NK-92 (cell line): Measurements from ENCODE around the gene AGMO.

ENCODE experiments used
- DNase-seq: peaks from one replicate; lab custom pipeline; 2025; ENCODE audit not compliant: unreplicated experiment; lab: John Stamatoyannopoulos, UW

AGMO gene

DNA sequence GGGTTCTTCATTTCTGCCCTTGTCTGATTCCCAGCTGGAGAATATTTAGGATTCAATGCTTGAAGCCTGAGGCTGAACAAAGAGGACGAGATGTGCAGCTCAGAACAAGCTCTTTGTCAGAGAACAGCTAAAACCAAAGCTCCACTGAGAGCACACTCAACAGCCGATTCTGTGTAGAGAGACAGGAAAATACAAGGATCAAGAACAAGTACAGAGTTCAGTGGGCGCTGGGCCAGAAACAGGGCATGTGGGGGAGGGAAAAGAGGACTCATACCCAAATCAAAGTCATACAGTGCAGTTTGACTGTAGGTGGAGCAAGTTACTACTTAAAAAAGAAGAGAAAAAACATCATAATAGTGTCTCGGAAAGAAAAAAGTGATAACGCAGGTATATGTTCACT, at the start of gene AGMO:
AGMO (minus strand) TSS at position 181 of the 400 bp plus-strand sequence.
- no peak for DNase-seq

DNA sequence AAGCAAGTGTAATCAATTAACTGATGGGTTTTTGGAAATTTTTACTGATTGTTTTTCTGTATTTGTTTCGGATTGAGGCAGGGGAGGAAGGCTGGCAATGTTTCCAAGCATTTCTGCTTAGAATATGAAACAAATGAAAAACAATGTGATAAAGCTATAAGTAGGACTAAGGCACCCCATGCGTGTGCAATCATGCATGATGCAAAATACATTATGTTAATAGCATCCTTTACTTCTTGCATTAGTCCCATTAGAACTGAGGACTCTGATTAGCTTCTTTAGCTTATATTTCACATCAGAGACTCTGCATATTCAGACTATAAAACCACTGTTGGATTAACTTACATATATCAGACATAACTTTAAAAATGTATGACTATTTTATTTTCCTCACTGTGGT, 48.7 kb upstream of the AGMO start:
- no peak for DNase-seq

DNA sequence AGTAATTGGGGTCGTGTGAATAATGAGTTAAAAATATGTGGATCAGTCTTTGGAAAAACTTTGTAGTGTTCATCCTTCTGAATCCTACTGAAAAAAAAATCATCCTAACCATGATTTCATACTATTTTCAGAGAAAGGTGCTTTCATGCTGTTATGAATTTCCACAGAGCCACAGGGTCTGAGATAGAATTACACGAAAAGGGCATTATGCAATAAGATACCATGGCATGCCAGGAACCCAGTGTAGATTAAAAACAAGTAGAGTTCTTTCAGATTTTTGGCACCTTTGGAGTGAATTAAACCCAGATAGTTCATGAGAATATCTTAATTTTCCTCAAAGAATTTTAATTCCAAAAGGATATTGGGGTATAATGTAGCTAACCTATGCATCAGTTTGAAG, 47.5 kb upstream of the AGMO start:
- no peak for DNase-seq

DNA sequence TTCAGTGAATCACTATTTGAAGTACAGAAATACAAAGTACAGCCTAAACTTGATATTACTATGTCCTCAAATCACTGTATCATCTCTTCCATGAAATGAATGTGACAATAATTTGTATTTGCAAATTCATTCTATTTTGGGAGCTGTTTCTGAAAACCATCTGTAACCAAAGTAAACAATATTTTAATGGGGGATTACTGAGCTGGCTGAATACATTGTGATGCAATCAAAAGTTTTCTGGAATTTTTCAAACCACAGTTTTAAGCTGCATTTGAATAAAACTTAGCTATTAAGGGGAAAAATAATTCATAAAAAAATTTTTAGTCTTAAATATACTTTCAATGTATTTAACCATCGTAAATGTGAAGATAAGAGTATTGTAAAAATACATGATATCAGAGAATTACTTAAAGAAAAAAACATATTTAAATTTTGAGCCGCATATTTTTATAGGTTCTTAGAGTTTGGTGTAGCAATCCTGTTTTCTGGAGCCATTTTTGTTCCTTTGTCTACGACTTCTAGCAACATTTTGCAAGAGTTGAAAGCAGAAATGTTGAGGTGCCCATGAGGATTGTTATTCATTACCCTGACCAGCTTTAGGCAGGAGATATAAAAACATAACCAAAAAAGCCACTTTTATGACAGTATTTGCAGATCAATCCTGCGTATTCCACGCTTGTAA, 45.9 kb upstream of the AGMO start:
- no peak for DNase-seq

DNA sequence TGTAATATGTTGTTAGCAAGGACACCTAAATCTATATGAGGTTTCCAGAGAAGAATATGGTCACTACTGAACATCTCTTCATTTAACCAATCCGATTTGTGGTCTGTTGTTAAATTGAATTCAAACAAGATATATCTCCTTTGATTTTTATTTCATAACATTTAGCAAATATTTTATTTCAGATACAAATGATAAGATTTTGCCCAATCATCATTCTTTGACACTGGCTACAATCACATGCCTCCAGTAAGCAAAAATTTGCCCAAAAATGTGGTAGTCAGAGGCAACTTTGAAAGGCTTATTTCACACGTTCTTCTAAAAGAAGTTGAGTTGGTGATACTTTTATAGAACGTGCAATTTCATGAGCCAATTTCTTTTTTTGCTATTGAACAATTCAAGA, 44.7 kb upstream of the AGMO start:
- no peak for DNase-seq

DNA sequence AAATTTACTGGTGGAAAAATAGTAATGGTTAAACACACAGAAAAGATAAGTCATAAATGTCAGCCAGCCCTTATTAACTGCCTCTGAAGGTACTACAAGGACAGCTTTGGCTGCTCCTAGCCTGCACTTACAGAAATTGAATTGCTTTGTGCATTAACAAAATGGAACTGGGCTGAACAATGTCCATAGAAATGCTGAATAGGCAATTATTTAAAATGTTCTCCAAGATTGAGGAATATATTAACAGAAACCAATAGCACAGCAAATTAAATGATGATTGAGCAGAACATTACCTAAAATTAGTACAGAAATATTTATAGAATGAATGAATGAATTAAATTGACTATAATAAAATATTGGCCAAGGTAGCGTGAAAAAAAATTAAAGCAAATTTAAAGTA, 42.4 kb upstream of the AGMO start:
- no peak for DNase-seq

DNA sequence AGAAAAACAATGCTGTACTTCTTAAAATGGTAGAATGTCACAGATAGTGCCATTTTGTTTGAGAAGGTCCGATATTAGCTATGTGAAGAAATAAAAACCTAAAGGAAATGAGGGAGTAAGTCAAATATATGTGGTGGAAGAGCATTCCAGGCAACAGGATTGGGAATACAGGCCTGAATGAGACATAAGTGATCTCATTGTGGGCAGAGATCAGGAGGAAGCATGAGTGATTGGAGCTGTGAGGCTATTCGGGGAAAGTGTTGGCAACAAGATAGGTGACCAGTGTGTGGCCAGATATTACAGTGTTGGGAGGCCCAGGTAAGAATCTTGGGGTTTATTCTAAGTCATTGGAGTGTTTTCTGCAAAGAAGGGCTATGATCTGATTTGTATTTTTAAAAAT, 41.3 kb upstream of the AGMO start:
- no peak for DNase-seq

DNA sequence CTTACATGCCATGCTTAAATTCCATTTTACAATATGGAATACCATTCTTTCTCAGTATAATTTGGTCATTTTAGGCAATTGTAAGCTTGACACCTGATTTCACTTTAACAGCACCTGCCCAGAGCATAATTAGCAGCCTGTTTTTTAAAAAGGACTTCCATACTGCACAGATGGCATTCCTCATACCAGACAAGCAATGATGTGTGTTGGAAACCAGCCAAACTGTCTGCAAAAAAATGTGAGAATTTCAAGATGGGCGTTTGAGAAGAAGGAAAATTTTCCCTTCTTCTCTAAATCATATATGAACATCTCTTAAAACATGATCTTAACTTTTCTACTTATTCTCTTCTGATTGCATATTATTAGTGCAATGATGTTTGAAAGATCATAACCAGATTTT, 40.4 kb upstream of the AGMO start:
- DNase-seq, result no peak

DNA sequence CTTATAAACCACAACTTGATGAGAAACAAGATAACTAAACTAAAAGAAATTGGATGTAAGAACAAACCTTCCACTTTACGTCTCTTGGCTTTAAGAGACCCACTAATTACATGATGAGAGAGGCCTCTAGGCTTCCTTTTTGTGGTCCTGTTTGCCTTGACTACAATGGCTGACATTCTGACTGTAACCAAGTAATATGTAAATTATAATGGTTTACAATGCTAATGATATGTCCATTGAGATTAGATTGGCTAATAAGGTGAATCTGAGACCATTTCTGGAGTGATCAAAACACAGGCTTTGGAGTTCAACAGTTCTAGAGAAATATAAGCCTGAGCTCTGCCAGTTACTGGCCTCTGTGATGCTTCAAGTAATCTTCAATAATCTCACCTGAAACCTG, 39.4 kb upstream of the AGMO start:
- no peak for DNase-seq

DNA sequence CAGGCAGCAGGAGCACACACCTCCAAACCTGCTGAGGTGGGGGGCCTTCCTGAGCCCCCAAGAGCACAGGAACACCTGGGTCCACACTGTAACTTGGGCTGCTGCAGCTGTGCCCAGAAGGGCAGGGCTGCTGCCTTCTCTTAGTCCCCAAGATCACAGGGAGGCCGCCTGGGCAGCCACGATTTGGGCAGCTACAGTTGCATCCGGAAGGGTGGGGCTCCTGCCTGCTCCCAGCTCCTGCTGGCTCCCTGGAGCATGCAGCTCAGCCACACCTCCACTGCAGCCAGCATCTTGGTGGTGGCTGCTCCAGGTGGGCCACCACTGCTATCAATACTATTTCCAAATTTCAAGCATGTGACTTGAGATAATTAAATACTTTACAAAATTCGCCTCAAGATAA, 38.5 kb upstream of the AGMO start:
- DNase-seq, result no peak

DNA sequence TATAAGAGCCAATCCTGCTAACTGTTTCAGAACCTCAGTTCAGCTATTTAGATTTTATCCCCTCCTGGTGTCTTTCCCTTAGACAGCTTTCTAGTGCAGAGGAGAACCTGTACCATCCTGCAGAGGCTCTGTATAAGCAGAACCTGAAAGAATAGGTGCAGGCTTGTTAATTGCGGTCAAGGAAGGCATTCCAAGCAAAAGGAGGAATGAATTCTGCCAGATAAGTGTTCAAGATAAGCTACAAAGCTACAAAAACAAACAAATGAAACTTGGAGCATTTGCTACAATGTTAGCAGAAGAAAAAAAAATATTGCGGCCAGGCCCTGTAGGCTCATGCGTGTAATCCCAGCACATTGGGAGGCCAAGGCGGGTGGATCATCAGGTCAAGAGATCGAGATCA, 32.6 kb upstream of the AGMO start:
- DNase-seq, result no peak

DNA sequence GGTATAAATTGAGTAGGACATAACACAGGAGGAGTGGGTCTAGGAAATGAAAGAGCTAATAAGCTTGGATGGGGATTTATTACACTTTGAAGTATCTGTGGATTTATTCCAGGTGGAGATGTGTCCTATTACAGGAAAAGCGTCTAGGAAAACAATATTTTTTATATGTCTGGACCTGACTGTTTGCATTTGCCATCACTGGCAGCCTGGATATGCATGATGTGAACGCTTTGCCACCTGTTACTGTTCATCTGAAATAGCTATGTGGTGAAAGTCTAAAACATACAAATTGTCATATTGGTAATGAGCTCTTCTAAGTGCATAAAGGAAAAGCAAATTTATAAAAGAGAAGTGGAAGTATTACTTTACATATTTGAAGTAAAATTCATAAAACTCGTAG, 31.6 kb upstream of the AGMO start:
- no peak for DNase-seq

DNA sequence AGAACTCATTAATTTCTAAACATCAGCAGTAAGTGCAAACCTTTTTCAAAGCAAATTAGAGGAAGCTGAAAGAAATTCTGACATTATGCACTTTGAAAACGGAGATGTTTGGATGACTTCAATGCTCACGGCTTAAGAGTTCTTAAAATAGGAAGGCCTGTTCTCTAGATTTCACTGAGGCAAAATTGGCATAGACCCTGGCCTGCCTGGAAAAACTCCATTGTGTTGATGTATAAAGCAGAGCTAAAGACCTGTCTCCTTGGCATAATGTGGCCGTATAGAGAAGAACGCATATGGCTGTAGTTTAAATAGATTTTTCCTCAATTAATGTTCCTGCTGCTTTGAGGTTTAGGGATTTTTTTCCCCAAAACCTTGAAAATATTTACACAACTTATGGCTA, 24.5 kb upstream of the AGMO start:
- no peak for DNase-seq

DNA sequence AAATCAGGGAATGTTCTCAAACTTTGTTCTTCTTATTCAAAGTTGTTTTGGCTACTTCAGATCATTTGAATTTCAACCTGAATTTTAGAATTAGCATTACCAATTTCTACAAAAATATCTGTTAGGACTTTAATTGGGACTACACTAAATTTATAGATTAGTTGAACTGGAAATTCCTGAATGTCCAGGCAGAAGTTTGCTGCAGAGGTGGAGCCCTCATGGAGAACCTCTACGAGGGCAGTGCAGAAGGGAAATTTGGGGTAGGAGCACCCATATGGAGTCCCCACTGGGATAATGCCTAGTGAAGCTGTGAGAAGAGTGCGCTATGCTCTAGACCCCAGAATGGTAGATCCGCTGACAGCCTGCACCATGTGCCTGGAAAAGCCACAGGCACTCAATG, 22.8 kb upstream of the AGMO start:
- DNase-seq, result no peak

DNA sequence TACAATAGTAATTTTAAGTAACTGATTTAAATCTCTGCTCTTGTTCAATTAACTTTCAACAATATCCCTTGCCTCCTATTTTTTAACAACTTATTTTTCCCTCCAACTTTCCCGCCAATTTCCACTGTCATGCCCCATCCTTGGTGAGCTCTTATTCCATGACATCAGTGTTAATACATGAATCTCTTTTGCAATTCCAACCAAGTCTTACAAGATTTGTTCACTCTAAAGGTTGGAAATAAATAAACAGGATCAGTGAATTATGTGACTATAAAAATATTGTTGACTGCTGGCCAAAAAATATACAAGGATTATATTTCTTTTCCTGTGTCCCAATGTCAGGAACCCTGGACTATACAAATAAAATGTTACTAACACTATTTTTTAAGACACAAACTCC, 21.0 kb upstream of the AGMO start:
- DNase-seq, result no peak

DNA sequence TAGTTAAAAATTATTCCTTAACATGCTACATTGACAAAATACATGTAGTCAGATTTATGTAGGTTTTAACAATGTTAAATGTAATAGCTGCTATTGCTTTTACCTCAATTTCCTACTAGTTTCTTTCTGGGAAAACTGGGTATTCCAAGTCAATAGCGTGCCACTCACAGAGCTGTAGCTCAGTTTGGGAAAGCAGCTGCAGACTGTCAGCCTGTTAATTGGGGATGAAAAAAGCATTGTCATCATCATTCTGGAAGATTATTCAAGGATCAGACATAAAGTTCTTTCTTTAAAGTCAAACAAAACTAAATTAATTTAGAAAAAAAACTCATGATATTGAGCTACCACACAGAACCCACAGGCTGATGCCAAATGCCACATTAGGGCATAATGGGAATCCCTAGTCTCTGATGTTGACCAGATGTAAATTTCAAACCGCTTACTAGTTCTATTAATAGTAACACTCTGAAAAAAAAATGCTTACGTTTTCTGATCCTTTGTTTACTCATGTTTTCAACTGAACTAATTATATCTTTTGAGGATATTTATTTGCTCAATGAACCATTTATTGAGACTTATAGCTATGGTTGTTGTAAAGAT, 19.6 kb upstream of the AGMO start:
- no peak for DNase-seq

DNA sequence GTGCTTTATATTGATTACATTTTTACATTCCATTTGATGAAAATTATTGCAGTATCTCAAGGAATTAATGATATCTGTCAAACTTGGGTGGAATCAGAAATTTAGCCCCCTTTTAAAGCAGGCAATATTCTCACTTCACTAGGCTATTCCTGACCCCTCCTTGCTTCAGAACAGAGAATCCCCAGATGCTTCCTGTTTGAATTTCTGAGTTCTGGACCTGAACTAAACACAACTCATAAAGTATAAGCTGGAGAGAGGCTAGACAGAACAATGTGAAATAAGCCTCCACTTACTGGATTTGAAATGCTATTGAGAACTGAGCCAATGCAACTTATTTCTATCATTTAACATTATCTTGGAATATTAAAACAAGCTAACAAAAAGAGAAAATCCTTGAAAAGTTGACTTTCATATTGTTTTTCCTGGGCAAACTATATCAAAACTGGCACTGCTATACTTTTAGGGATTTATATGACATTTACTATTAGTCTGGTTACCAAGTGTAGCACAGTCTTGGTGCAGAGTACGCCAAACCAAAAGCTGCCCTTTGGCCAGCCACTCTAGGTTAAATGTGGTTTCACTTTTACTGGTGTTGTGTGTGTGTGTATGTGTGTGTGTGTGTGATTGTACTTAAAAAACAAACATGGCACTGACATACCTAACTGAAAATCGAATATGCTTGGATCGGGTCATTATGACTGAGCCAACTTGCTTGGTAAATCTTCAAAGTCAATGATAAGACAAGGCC, 19.0 kb upstream of the AGMO start:
- DNase-seq, result no peak

DNA sequence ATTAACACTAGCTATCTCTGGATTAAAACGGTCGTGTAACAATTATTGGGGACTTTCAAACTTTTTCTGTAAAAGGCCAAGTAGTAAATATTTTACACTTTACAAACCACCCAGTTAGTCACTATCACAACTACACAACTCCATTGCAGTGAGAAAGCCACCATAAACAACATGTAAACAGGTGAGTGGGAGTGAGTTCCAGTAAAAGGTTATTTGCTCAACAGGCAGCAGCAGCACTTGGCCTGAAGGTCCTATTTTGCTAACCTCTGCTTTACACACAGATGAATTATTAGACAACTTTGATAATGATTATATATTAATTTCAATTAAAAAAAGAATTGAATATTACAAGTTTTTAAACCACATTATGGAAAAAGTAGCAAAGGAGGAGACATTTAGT, 15.8 kb upstream of the AGMO start:
- no peak for DNase-seq

DNA sequence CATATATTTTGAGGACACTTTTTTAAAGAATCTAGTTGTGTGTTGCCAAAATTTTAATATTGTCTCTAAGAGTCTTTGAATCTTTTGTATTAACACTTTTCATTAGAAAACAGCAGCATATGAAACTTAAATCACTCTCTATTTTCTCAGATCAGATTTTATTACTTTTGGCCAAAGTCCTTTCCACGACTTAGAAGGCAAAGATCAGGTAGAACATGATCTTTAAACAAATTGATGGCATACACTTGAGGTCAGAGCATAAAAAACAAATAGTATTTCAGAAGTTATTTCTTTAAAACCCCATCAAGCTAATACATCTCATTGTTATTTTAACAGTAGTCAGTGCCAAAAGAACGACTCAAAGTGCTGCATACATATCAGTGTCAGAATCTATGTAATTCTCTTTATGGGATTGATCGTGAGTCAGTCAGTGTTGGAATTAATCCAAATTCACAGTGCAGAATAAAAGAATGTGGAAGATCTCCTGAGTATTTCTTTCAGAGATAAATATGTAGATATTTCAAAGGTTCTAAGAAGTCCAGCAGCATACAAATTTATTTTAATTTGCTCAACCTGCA, 9.6 kb upstream of the AGMO start:
- no peak for DNase-seq

DNA sequence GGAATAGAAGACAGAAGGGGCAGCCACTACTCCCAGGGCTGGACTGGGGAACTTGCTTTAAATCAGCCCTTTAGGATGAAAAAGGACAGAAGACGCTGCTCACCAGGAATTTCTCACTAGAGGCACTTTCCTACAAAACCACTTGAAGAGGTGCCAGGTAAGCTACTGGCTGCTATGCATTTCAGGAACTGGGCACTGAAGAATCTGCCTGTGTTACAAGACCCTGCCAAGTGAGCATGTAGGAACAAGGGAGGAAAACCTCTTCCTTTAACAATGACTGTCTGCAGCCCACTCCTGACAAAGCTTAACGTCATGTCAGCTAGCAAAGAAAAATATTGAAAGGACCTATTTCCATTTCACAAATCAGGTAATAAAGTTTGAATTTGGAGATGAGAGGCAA, 5.8 kb upstream of the AGMO start:
- DNase-seq, result no peak

DNA sequence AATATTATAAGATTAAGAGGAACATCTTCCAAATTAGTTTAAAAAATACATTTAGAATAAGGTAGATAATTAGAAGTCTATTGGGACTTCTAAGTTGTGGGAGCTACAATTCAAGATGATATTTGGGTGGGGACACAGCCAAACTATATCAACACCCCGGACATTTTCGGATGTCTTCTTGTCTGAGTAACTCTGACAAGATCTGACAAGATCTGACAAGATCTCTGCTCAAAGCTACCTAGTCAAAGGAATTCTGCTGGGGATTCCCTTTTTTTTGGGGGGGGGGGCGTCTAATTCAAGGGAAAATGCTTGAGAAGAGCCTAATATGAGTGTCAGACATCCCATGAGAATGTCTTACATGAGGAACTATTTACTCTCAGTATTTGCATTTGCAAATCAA, 5.2 kb upstream of the AGMO start:
- no peak for DNase-seq

DNA sequence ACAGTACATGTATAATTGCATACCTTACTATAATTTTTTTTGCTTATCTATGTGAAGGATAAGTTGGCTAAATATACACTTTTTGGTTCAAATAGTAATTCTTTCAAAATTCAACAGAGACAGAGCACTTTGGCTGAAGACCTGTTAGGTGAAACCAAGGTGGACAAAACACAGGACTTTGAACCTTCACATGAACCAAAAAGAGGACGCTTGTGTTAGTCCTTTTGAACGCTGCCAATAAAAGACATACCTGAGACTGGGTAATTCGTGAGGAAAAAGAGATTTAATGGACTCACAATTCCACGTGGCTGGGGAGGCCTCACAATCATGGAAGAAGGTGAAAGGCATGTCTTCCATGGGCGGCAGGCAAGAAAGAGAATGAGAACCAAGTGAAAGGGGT, 4.7 kb upstream of the AGMO start:
- DNase-seq, result no peak
